Measurements from ENCODE around the gene NCBP3. TPM values are rescaled to one million over a fixed set of nuclear protein-coding genes. Genes with fewer than 3 reads are reported as not detected.

Gene NCBP3
- total and polyA plus RNA-seq, 11 donors, result 10.4 to 26.4 (median 20.2) TPM

DNA sequence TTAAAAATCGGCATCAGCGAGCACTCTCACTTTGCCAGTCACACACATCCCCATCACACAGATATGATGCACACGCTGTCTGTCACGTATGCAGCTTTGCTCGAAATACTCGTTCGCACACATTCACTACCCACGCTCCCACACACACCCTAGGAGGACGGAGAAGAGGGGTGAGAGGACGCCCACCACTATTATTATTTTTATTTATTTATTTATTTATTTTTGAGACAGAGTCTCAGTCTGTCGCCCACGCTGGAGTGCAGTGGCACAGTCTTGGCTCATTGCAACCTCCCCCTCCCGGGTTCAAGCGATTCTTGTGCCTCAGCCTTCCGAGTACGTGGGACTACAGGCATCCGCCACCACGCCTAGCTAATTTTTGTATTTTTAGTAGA, 92.0 kb downstream of the NCBP3 start:
- H3K27me3 ChIP-seq, result peaks cover 0 to 9% (median 0%) of the 10 kb centered on the region in 9 donors
- no peak overlapping the region for H3K27ac ChIP-seq
- TF ChIP-seq, protein P1, sequence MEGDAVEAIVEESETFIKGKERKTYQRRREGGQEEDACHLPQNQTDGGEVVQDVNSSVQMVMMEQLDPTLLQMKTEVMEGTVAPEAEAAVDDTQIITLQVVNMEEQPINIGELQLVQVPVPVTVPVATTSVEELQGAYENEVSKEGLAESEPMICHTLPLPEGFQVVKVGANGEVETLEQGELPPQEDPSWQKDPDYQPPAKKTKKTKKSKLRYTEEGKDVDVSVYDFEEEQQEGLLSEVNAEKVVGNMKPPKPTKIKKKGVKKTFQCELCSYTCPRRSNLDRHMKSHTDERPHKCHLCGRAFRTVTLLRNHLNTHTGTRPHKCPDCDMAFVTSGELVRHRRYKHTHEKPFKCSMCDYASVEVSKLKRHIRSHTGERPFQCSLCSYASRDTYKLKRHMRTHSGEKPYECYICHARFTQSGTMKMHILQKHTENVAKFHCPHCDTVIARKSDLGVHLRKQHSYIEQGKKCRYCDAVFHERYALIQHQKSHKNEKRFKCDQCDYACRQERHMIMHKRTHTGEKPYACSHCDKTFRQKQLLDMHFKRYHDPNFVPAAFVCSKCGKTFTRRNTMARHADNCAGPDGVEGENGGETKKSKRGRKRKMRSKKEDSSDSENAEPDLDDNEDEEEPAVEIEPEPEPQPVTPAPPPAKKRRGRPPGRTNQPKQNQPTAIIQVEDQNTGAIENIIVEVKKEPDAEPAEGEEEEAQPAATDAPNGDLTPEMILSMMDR (IDR thresholded peaks at IDR 0.05), result no peak
- TF ChIP-seq POLR2A (IDR thresholded peaks at IDR 0.05), result no peak
- H3K4me1 ChIP-seq, result peaks cover 0 to 9% (median 0%) of the 10 kb centered on the region in 12 donors
- H3K4me3 ChIP-seq, result no peak overlapping the region
- no peaks in the 10 kb centered on the region for H3K9me3 ChIP-seq
- DNase-seq (no peak), ATAC-seq (no peak)
- WGBS, 4 donors, result 85 to 88% (median 86%) methylated on average over 18 of the region's 18 CpGs
- no peaks in the 10 kb centered on the region for H3K36me3 ChIP-seq
- intact Hi-C loops (cut with DNase I), result no loop called here

DNA sequence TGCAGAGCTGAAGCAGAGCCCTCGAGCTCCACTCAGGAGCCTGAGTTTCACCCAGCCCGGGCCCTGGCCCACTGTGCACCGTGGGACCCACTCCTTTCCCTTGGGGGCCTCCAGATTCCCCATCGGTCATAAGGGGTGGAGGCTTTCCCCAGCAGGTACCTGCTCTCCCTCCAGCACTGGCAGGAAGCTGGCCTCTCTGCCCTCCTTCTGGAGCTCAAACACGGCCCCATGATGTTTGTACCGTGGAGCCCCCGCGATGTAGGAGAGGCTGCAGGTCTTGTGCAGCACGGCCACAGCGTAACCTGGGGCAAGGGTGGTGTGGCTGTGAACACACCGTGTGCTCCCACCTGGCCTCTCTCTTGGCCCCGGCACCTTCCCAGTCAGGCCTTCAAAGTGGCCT, 92.4 kb downstream of the NCBP3 start:
- TF ChIP-seq, protein P1 (IDR thresholded peaks at IDR 0.05), result no peak
- TF ChIP-seq POLR2A (IDR thresholded peaks at IDR 0.05), result no peak
- H3K36me3 ChIP-seq, result no peaks in the 10 kb centered on the region
- H3K27me3 ChIP-seq, result peaks cover 0 to 9% (median 0%) of the 10 kb centered on the region in 9 donors
- ATAC-seq (peak in 1 of 4 donors; percentile 10), DNase-seq (no peak)
- H3K4me1 ChIP-seq, result peaks cover 0 to 9% (median 0%) of the 10 kb centered on the region in 12 donors
- intact Hi-C loops (cut with DNase I), result no loop called here
- H3K4me3 ChIP-seq, result no peak overlapping the region
- H3K9me3 ChIP-seq, result no peaks in the 10 kb centered on the region
- 72 to 86% (median 77%) methylated on average over 10 to 12 of the region's 12 CpGs for WGBS, 4 donors
- H3K27ac ChIP-seq, result no peak overlapping the region

Other genes with a start within 250 kb of the NCBP3 start
- 1 to 10 TPM; 2.0 to 4.5 (median 3.3) TPM for gene TRPV1, start 236.8 kb downstream of the NCBP3 start, total RNA-seq
- 1 to 10 TPM; 1.9 to 4.9 TPM for gene TRPV1, start 236.8 kb downstream of the NCBP3 start, polyA plus RNA-seq
- gene SHPK, start 210.0 kb downstream of the NCBP3 start, total RNA-seq, result 1 to 10 TPM; 2.5 to 7.3 (median 3.6) TPM
- 1 to 10 TPM; 2.9 to 3.7 TPM for gene SHPK, start 210.0 kb downstream of the NCBP3 start, polyA plus RNA-seq
- gene CTNS, start 209.5 kb downstream of the NCBP3 start, total RNA-seq, result 10 to 100 TPM in 3 of 9 donors, 1 to 10 TPM in 6; 6.2 to 19.0 (median 8.7) TPM
- gene CTNS, start 209.5 kb downstream of the NCBP3 start, polyA plus RNA-seq, result 10 to 100 TPM in 1 of 2 donors, 1 to 10 TPM in 1; 6.8 to 10.9 TPM
- gene TAX1BP3, start 177.7 kb downstream of the NCBP3 start, total RNA-seq, result 100 to 1,000 TPM; 122 to 291 (median 177) TPM
- 100 to 1,000 TPM; 131 to 203 TPM for gene TAX1BP3, start 177.7 kb downstream of the NCBP3 start, polyA plus RNA-seq
- 10 to 100 TPM; 24.2 to 78.2 (median 51.9) TPM for gene EMC6, start 177.4 kb downstream of the NCBP3 start, total RNA-seq
- 100 to 1,000 TPM; 141 to 190 TPM for gene EMC6, start 177.4 kb downstream of the NCBP3 start, polyA plus RNA-seq
- 10 to 100 TPM in 6 of 9 donors, 1 to 10 TPM in 3; 5.4 to 66.4 (median 14.3) TPM for gene P2RX5, start 150.1 kb downstream of the NCBP3 start, total RNA-seq
- gene P2RX5, start 150.1 kb downstream of the NCBP3 start, polyA plus RNA-seq, result 100 to 1,000 TPM in 1 of 2 donors, 10 to 100 TPM in 1; 13.1 to 108 TPM
- 1 to 10 TPM in 1 of 9 donors, under 1 TPM in 8; 0.15 to 2.1 (median 0.32) TPM for gene HASPIN, start 122.3 kb downstream of the NCBP3 start, total RNA-seq
- gene HASPIN, start 122.3 kb downstream of the NCBP3 start, polyA plus RNA-seq, result 1 to 10 TPM in 1 of 2 donors, not detected in 1; 1.1 TPM
- gene ITGAE, start 45.1 kb downstream of the NCBP3 start, total RNA-seq, result 10 to 100 TPM in 8 of 9 donors, 1 to 10 TPM in 1; 7.1 to 17.1 (median 15.3) TPM
- 10 to 100 TPM; 15.3 to 32.9 TPM for gene ITGAE, start 45.1 kb downstream of the NCBP3 start, polyA plus RNA-seq
- gene CAMKK1, start 46.8 kb upstream of the NCBP3 start, total RNA-seq, result 1 to 10 TPM; 2.0 to 6.8 (median 4.3) TPM
- 1 to 10 TPM; 2.0 to 4.2 TPM for gene CAMKK1, start 46.8 kb upstream of the NCBP3 start, polyA plus RNA-seq
- gene P2RX1, start 70.2 kb upstream of the NCBP3 start, total RNA-seq, result 1 to 10 TPM in 2 of 9 donors, under 1 TPM in 7; 0.22 to 5.5 (median 0.52) TPM
- gene P2RX1, start 70.2 kb upstream of the NCBP3 start, polyA plus RNA-seq, result 1 to 10 TPM in 1 of 2 donors, under 1 TPM in 1; 0.19 to 1.4 TPM
- gene ATP2A3, start 118.2 kb upstream of the NCBP3 start, total RNA-seq, result 10 to 100 TPM in 1 of 9 donors, 1 to 10 TPM in 8; 3.3 to 19.7 (median 7.0) TPM
- 10 to 100 TPM in 1 of 2 donors, 1 to 10 TPM in 1; 5.1 to 21.8 TPM for gene ATP2A3, start 118.2 kb upstream of the NCBP3 start, polyA plus RNA-seq